ENCODE data around the gene TCF15.

TCF15 gene

DNA sequence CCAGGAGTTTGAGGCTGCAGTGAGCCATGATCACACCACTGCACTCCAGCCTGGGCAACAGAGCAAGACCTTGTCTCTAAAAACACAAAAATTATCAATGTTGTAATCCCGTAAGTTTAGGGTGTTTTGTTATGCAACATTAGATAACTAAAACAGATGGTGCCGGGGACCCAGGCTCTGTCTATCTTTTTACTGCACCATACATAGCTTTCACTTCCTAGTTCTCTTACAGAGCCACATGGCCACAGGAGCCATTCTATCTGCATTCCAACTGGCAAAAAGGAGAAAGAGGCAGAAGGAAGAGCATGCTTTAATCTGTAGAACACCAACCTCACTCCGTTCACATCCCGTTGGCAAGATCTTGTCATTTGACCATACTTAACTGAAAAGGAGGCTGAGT is 5.4 kb upstream of the TCF15 start:
- Histone ChIP-seq H3K27ac (ENCODE audit: low read length) (no peak overlapping the region), H3K4me2 (ENCODE audit: low read length) (no peak overlapping the region), H2AFZ (ENCODE audit: low read depth, low read length) (no peak overlapping the region; the same call in 1 of the 2 replicates), H3K27me3 (ENCODE audit: low read depth, low read length) (peaks cover 8% of the 10 kb centered on the region; the same call in 1 of the 2 replicates), H3K4me1 (ENCODE audit: low read length) (peaks cover 8% of the 10 kb centered on the region), H3K79me2 (ENCODE audit: low read length) (no peaks in the 10 kb centered on the region), H3K4me3 (ENCODE audit: low read length) (no peak overlapping the region), H3K9ac (ENCODE audit: low read length) (no peak overlapping the region), H4K20me1 (ENCODE audit: insufficient read depth, low read length) (no peaks in the 10 kb centered on the region), H3K9me3 (ENCODE audit: insufficient read depth, low read length) (peaks cover 6% of the 10 kb centered on the region; the same call in 1 of the 2 replicates), H3K36me3 (replicated peaks; ENCODE audit: low read depth, low read length) (no peaks in the 10 kb centered on the region)
- no peak for TF ChIP-seq EZH2phosphoT487 (IDR thresholded peaks at IDR 0.05; ENCODE audit: low read depth)

DNA sequence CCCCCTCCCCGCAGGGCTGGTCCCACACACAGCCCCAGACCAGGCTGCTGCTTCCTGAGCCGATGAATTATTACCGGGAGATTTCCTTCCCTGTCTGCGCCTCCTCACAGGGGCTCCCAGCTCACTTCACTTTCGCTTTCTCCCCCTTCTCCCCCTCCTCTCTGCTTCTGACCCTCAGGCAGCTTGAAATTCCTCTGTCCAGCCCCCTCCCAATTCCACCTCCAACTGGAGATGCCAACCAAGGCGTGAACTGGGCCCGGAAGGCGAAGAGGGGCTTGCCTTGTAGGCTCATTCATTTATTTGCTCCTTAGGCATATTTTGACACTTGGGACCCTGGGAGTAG is 1.7 kb upstream of the TCF15 start:
- Histone ChIP-seq H3K9ac (ENCODE audit: low read length) (no peak overlapping the region), H3K4me1 (ENCODE audit: low read length) (peaks cover 8% of the 10 kb centered on the region), H4K20me1 (ENCODE audit: insufficient read depth, low read length) (no peaks in the 10 kb centered on the region), H3K79me2 (ENCODE audit: low read length) (no peaks in the 10 kb centered on the region), H3K4me2 (ENCODE audit: low read length) (no peak overlapping the region), H3K27ac (ENCODE audit: low read length) (no peak overlapping the region), H3K4me3 (ENCODE audit: low read length) (no peak overlapping the region), H3K9me3 (ENCODE audit: insufficient read depth, low read length) (no peaks in the 10 kb centered on the region), H3K27me3 (ENCODE audit: low read depth, low read length) (no peaks in the 10 kb centered on the region), H2AFZ (ENCODE audit: low read depth, low read length) (no peak overlapping the region), H3K36me3 (replicated peaks; ENCODE audit: low read depth, low read length) (no peaks in the 10 kb centered on the region)
- TF ChIP-seq, protein P1, sequence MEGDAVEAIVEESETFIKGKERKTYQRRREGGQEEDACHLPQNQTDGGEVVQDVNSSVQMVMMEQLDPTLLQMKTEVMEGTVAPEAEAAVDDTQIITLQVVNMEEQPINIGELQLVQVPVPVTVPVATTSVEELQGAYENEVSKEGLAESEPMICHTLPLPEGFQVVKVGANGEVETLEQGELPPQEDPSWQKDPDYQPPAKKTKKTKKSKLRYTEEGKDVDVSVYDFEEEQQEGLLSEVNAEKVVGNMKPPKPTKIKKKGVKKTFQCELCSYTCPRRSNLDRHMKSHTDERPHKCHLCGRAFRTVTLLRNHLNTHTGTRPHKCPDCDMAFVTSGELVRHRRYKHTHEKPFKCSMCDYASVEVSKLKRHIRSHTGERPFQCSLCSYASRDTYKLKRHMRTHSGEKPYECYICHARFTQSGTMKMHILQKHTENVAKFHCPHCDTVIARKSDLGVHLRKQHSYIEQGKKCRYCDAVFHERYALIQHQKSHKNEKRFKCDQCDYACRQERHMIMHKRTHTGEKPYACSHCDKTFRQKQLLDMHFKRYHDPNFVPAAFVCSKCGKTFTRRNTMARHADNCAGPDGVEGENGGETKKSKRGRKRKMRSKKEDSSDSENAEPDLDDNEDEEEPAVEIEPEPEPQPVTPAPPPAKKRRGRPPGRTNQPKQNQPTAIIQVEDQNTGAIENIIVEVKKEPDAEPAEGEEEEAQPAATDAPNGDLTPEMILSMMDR (IDR thresholded peaks at IDR 0.05; ENCODE audit: low read depth, low read length), result no peak
- TF ChIP-seq EZH2phosphoT487 (IDR thresholded peaks at IDR 0.05; ENCODE audit: low read depth), result no peak

DNA sequence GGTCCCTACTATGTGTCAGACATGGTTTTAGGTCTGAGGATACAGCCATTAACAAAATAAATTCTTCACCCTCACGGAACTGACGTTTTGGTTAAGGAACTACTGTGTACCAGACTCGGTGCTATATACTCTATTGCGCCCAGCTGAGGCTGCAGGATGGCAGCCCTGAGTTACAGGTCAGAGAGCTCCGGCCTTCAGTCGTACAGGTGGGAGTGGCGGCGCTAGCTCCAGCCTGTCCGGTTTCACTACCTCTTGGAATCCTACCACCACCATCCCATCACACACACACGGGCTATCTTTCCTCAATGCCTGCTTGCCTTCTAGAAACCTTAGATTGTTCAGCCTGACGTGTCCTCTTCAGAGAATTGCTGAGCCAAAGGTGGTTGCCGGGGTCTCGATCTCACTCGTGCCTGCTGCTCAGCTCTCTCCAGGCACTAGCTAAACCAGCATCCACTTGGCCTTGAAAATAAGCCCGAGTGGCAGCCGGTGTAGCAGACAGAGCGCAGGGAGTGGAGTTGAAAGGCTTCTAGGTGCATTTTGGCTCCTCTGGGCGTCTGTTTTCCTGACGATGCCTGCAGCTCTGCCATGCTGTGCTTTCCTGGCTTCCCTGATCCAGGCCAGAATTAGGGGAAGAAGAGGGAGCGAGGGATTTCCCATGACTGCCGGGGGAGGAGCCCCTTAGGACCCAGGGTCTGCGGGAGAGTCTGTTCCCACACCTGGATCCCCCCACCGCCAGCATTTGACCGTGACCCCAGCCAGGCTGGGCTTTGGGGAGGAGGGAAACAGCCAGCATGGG is 1.1 kb upstream of the TCF15 start:
- H3K4me1 ChIP-seq (ENCODE audit: low read length), result peaks cover 8% of the 10 kb centered on the region
- H4K20me1 ChIP-seq (ENCODE audit: insufficient read depth, low read length), result no peaks in the 10 kb centered on the region
- H3K9ac ChIP-seq (ENCODE audit: low read length), result no peak overlapping the region
- H3K9me3 ChIP-seq (ENCODE audit: insufficient read depth, low read length), result no peaks in the 10 kb centered on the region
- H3K4me3 ChIP-seq (ENCODE audit: low read length), result no peak overlapping the region
- H3K79me2 ChIP-seq (ENCODE audit: low read length), result no peaks in the 10 kb centered on the region
- H3K27ac ChIP-seq (ENCODE audit: low read length), result no peak overlapping the region
- no peaks in the 10 kb centered on the region for H3K36me3 ChIP-seq (replicated peaks; ENCODE audit: low read depth, low read length)
- no peak overlapping the region for H3K4me2 ChIP-seq (ENCODE audit: low read length)
- TF ChIP-seq EZH2phosphoT487 (IDR thresholded peaks at IDR 0.05; ENCODE audit: low read depth), result no peak
- no peaks in the 10 kb centered on the region for H3K27me3 ChIP-seq (ENCODE audit: low read depth, low read length)
- no peak overlapping the region for H2AFZ ChIP-seq (ENCODE audit: low read depth, low read length)

DNA sequence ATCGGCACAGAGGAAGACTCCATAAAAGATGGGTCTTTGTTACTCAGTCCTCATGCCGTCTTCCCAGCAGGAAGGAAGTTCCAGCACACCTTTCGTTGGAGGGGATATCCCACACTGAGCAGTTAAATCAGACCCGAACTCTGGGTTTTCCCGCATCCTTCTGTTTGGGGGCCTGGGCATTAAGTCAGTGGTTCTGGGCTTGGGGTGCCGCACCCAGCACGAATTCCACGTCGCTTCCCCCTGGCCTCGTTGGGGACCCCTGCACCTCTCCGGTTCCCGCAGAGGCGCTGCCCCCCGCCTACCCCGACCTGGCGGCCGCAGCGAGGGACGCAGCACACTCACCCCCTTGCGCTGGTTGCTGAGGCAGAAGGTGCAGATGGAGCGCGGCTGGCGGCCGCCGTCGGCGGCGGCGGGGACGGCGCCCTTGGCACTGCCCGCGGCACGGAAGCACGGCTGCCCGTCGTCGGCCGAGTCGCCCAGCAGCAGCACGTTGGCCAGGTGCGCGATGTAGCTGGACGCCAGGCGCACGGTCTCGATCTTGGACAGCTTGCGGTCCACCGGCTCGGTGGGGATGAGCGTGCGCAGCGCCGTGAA is 641 bp downstream of the TCF15 start:
- H3K79me2 ChIP-seq (ENCODE audit: low read length), result no peaks in the 10 kb centered on the region
- no peaks in the 10 kb centered on the region for H3K27me3 ChIP-seq (ENCODE audit: low read depth, low read length)
- H3K9ac ChIP-seq (ENCODE audit: low read length), result no peak overlapping the region
- no peak overlapping the region for H3K4me3 ChIP-seq (ENCODE audit: low read length)
- no peaks in the 10 kb centered on the region for H3K4me1 ChIP-seq (ENCODE audit: low read length)
- TF ChIP-seq, protein P1 (IDR thresholded peaks at IDR 0.05; ENCODE audit: low read depth, low read length), result no peak
- TF ChIP-seq EZH2phosphoT487 (IDR thresholded peaks at IDR 0.05; ENCODE audit: low read depth), result no peak
- no peaks in the 10 kb centered on the region for H3K36me3 ChIP-seq (replicated peaks; ENCODE audit: low read depth, low read length)
- H4K20me1 ChIP-seq (ENCODE audit: insufficient read depth, low read length), result no peaks in the 10 kb centered on the region
- no peak overlapping the region for H3K27ac ChIP-seq (ENCODE audit: low read length)
- H3K9me3 ChIP-seq (ENCODE audit: insufficient read depth, low read length), result no peaks in the 10 kb centered on the region
- no peak overlapping the region for H3K4me2 ChIP-seq (ENCODE audit: low read length)
- no peak overlapping the region for H2AFZ ChIP-seq (ENCODE audit: low read depth, low read length)

DNA sequence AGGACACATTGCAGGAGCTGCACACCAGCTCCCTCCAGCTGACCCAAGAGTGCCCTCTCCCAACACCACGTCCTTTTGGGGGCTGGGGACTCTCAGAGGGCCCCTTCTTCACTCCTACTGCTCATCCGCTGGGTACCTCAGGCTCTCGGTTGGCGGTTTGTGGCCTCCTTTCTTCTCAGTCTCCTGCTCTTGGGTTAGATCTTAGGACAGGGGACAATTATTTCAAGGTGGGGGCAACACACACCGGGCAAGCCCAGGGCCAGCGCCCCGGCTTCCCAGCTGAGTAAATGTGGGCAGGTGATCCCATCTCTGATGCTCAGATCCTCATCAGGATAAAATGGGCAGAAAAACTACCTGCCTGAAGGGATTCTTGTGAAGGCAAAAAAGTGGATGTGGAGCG is 1.1 kb downstream of the TCF15 start:
- no peak overlapping the region for H3K4me3 ChIP-seq (ENCODE audit: low read length)
- no peaks in the 10 kb centered on the region for H3K36me3 ChIP-seq (replicated peaks; ENCODE audit: low read depth, low read length)
- H3K9me3 ChIP-seq (ENCODE audit: insufficient read depth, low read length), result no peaks in the 10 kb centered on the region
- H3K79me2 ChIP-seq (ENCODE audit: low read length), result no peaks in the 10 kb centered on the region
- H3K4me2 ChIP-seq (ENCODE audit: low read length), result no peak overlapping the region
- no peak overlapping the region for H3K27ac ChIP-seq (ENCODE audit: low read length)
- H4K20me1 ChIP-seq (ENCODE audit: insufficient read depth, low read length), result no peaks in the 10 kb centered on the region
- no peak for TF ChIP-seq EZH2phosphoT487 (IDR thresholded peaks at IDR 0.05; ENCODE audit: low read depth)
- TF ChIP-seq, protein P1 (IDR thresholded peaks at IDR 0.05; ENCODE audit: low read depth, low read length), result no peak
- H3K9ac ChIP-seq (ENCODE audit: low read length), result no peak overlapping the region
- H2AFZ ChIP-seq (ENCODE audit: low read depth, low read length), result no peak overlapping the region
- no peaks in the 10 kb centered on the region for H3K4me1 ChIP-seq (ENCODE audit: low read length)
- no peaks in the 10 kb centered on the region for H3K27me3 ChIP-seq (ENCODE audit: low read depth, low read length)

Measured in OCI-LY3 (cell line).